Endothelial cell (in vitro differentiated cells): Measurements from ENCODE around the gene SSC5D. TPM values are rescaled to one million over a fixed set of nuclear protein-coding genes. Genes with fewer than 3 reads are reported as not detected.

Source experiments
- DNase-seq: peaks from one replicate; pipeline ENCODE4 v3.0.0; 2021; ENCODE audit warnings: low spot score
- H3K27ac Mint-ChIP-seq: one replicate; pipeline ENCODE4 v1.8.0; 2021; ENCODE audit warnings: mixed read lengths, inconsistent platforms; ENCODE audit not compliant: unreplicated experiment
- H3K27me3 Mint-ChIP-seq: one replicate; pipeline ENCODE4 v1.8.0; 2021; ENCODE audit warnings: mild to moderate bottlenecking, moderate library complexity, mixed read lengths, inconsistent platforms; ENCODE audit not compliant: unreplicated experiment
- H3K36me3 Mint-ChIP-seq: one replicate; pipeline ENCODE4 v1.8.0; 2021; ENCODE audit warnings: mild to moderate bottlenecking, low read depth, mixed read lengths, inconsistent platforms; ENCODE audit not compliant: unreplicated experiment
- H3K4me1 Mint-ChIP-seq: one replicate; pipeline ENCODE4 v1.8.0; 2021; ENCODE audit warnings: mild to moderate bottlenecking, mixed read lengths, inconsistent platforms; ENCODE audit not compliant: unreplicated experiment
- H3K4me3 Mint-ChIP-seq: one replicate; pipeline ENCODE4 v1.8.0; 2021; ENCODE audit warnings: mild to moderate bottlenecking, mixed read lengths, inconsistent platforms; ENCODE audit not compliant: unreplicated experiment
- H3K9me3 Mint-ChIP-seq: one replicate; pipeline ENCODE4 v1.8.0; 2021; ENCODE audit warnings: mixed read lengths, inconsistent platforms; ENCODE audit not compliant: unreplicated experiment
- CTCF ChIP-seq: fragments of 200-600 bp; sonication (generic); IDR thresholded peaks from one replicate; pipeline ENCODE4 v1.5.0; 2021; ENCODE audit warnings: antibody characterized with exemption; ENCODE audit not compliant: unreplicated experiment
- total RNA-seq: library from RNA; stranded (reverse); fragmentation: NEBNext Ultra II Directional; extraction: Animal tissue kit (Norgen Biotek cat#: 25700); gene quantifications from one replicate; pipeline ENCODE4 v1.2.1, GENCODE V29; 2021; ENCODE audit not compliant: unreplicated experiment

The SSC5D gene
- total RNA-seq, 1 donor from 2014 or later, result 0.95 TPM

- Mint-ChIP-seq H3K4me1 (peaks cover 13% of the 10 kb centered on the region), H3K27ac (no peak overlapping the region), H3K9me3 (no peaks in the 10 kb centered on the region), H3K4me3 (no peak overlapping the region), H3K36me3 (peaks cover 4% of the 10 kb centered on the region), H3K27me3 (peaks cover 7% of the 10 kb centered on the region)
- DNase-seq, result no peak
- no peak for TF ChIP-seq CTCF
These were observed 1.7 kb downstream of the SSC5D start for GRCh38 chr19:55489711-55490477.

GRCh38 chr19:55490478-55491432 is 2.5 kb downstream of the SSC5D start:
- Mint-ChIP-seq H3K9me3 (no peaks in the 10 kb centered on the region), H3K27me3 (peaks cover 6% of the 10 kb centered on the region), H3K27ac (no peak overlapping the region), H3K4me1 (peaks cover 13% of the 10 kb centered on the region), H3K36me3 (peaks cover 4% of the 10 kb centered on the region), H3K4me3 (no peak overlapping the region)
- no peak for DNase-seq
- TF ChIP-seq CTCF, result no peak

DNA sequence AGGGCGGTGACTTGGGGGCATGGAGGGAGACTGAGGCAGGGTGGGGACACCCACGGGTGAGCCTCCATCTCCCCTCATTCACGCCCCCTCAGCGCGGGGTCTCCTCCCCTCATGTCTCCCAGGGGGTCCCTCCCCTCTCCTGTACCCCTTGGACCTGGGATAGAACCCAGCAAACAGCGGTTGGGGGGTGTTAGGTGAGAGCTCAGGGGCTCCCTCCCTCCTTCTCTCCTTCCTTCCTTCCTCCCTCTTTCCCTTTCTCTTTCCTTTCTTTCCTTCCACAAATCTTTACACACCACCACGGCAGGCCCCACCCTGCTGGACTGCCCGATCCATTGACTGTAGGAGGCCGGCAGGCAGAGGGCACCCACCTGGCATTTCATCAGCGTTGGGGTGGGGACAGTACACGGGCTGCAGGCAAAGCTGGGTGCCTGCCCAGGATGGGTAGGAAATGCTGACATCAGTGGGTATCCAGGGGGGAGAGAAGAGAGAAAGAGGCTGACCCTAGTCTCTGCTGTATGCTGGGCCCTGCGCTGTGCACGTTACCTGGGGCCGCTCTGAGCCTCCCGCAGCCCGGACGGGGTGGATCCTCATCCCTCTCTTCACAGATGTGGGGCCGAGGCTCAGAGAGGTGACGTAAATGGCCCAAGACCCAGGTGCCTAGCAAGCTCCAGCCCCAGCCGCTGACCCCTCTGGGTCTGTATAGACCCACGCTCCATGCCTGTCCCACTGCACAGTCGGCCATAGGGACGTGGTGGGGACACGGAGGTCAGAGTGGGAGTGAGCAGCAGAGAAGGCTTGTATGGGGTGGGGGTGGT is 3.5 kb downstream of the SSC5D start:
- DNase-seq, result no peak
- TF ChIP-seq CTCF, result no peak
- peaks cover 2% of the 10 kb centered on the region for H3K27me3 Mint-ChIP-seq

DNA sequence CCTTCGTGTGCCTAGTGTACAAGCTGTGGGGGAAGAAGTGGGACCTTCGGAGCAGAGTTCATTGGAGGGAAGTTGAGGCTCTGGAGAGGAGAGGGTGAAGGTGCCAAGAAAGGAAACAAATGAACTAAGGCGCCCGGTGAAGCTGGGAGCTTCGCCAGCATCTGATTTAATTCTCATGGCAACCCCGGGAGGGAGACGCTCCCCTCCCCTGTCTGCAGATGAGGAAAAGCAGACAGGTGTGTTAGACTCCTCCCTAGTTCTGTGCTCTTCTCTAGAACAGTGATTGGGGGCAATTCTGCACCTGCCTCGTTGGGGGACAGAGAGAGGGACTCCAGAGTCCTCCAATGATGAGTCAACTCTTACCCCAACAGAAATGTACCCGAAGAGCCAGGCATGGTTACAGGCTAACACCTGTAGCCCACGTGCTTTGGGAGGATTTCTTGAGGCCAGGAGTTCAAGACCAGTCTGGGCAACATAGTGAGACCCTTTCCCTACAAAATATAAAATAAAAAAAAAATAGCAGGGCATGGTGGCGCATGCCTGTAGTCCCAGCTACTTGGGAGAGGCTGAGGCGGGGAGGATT is 4.2 kb downstream of the SSC5D start:
- Mint-ChIP-seq H3K9me3 (no peaks in the 10 kb centered on the region), H3K27ac (no peak overlapping the region), H3K4me3 (no peak overlapping the region)

More for the DNA sequence above, 3.5 kb downstream of the SSC5D start:
- Mint-ChIP-seq H3K4me3 (no peak overlapping the region), H3K27ac (no peak overlapping the region), H3K4me1 (peaks cover 9% of the 10 kb centered on the region), H3K36me3 (no peaks in the 10 kb centered on the region), H3K9me3 (no peaks in the 10 kb centered on the region)

More for the DNA sequence above, 4.2 kb downstream of the SSC5D start:
- TF ChIP-seq CTCF, result no peak
- Mint-ChIP-seq H3K36me3 (no peaks in the 10 kb centered on the region), H3K27me3 (peaks cover 2% of the 10 kb centered on the region), H3K4me1 (peaks cover 3% of the 10 kb centered on the region)
- no peak for DNase-seq
